Progenitor cell of endocrine pancreas (in vitro differentiated cells): ENCODE measurements around the gene ADAMTS10. TPM values are rescaled to one million over a fixed set of nuclear protein-coding genes. Genes with fewer than 3 reads are reported as not detected.

ENCODE experiments used
- DNase-seq: peaks from one replicate; pipeline ENCODE4 v3.0.0; 2021; ENCODE audit warnings: low spot score; ENCODE audit not compliant: unreplicated experiment
- H3K27ac Mint-ChIP-seq: 2 replicates; pipeline ENCODE4 v1.8.0; 2021; ENCODE audit warnings: mild to moderate bottlenecking, moderate library complexity, mixed read lengths
- H3K27me3 Mint-ChIP-seq: 2 replicates; pipeline ENCODE4 v1.8.0; 2021; ENCODE audit warnings: mixed read lengths
- H3K36me3 Mint-ChIP-seq: 2 replicates; pipeline ENCODE4 v1.8.0; 2022; ENCODE audit warnings: mixed read lengths; ENCODE audit not compliant: insufficient read depth
- H3K4me1 Mint-ChIP-seq: 2 replicates; pipeline ENCODE4 v1.8.0; 2021; ENCODE audit warnings: low read depth, mixed read lengths
- H3K4me3 Mint-ChIP-seq: 2 replicates; pipeline ENCODE4 v1.8.0; 2021; ENCODE audit warnings: low read depth, mild to moderate bottlenecking, moderate library complexity, mixed read lengths
- H3K9me3 Mint-ChIP-seq: 2 replicates; pipeline ENCODE4 v1.8.0; 2021; ENCODE audit warnings: low read depth, mixed read lengths
- CTCF ChIP-seq: fragments of 200-600 bp; sonication (generic); IDR thresholded peaks from one replicate; pipeline ENCODE4 v1.5.0; 2021; ENCODE audit warnings: antibody characterized with exemption, mild to moderate bottlenecking; ENCODE audit not compliant: unreplicated experiment
- total RNA-seq: library from RNA; stranded (reverse); gene quantifications from 2 replicates; pipeline ENCODE4 v1.2.1, GENCODE V29; 2021

The ADAMTS10 gene
- total RNA-seq, 1 donor from 2014 or later, result 53.0 TPM

- peaks cover 2% of the 10 kb centered on the region for H3K4me1 Mint-ChIP-seq
- peak; percentile 94 for DNase-seq
- peak overlapping the region; percentile 84 for H3K27ac Mint-ChIP-seq
- peak overlapping the region; percentile 63 for H3K4me3 Mint-ChIP-seq
- H3K27me3 Mint-ChIP-seq, result peaks cover 16% of the 10 kb centered on the region
- no peak for TF ChIP-seq CTCF
- H3K9me3 Mint-ChIP-seq, result peaks cover 6% of the 10 kb centered on the region
- H3K36me3 Mint-ChIP-seq, result peaks cover 11% of the 10 kb centered on the region
These were observed 18.1 kb downstream of the ADAMTS10 start for GRCh38 chr19:8592231-8593009.

- Mint-ChIP-seq H3K9me3 (peaks cover 6% of the 10 kb centered on the region), H3K4me1 (peaks cover 2% of the 10 kb centered on the region), H3K4me3 (no peak overlapping the region), H3K27ac (no peak overlapping the region), H3K27me3 (peaks cover 16% of the 10 kb centered on the region), H3K36me3 (peaks cover 3% of the 10 kb centered on the region)
- TF ChIP-seq CTCF, result no peak
- DNase-seq, result no peak
These were observed 21.3 kb downstream of the ADAMTS10 start for GRCh38 chr19:8589177-8589714.

- H3K36me3 Mint-ChIP-seq, result no peaks in the 10 kb centered on the region
These were observed 24.4 kb downstream of the ADAMTS10 start for GRCh38 chr19:8585894-8586750.

GRCh38 chr19:8584965-8585893 is 25.3 kb downstream of the ADAMTS10 start:
- Mint-ChIP-seq H3K36me3 (no peaks in the 10 kb centered on the region), H3K4me3 (no peak overlapping the region), H3K27ac (no peak overlapping the region), H3K9me3 (no peaks in the 10 kb centered on the region), H3K27me3 (peaks cover 8% of the 10 kb centered on the region), H3K4me1 (no peaks in the 10 kb centered on the region)
- no peak for DNase-seq
- no peak for TF ChIP-seq CTCF

More at GRCh38 chr19:8585894-8586750, 24.4 kb downstream of the ADAMTS10 start:
- no peak overlapping the region for H3K4me3 Mint-ChIP-seq
- peaks cover 13% of the 10 kb centered on the region for H3K27me3 Mint-ChIP-seq
- no peaks in the 10 kb centered on the region for H3K4me1 Mint-ChIP-seq
- H3K27ac Mint-ChIP-seq, result no peak overlapping the region
- TF ChIP-seq CTCF, result peak; percentile 63
- no peaks in the 10 kb centered on the region for H3K9me3 Mint-ChIP-seq
- peak; percentile 51 for DNase-seq
